ENCODE measurements around the gene MMEL1. TPM values are rescaled to one million over a fixed set of nuclear protein-coding genes. Genes with fewer than 3 reads are reported as not detected.

The MMEL1 gene
- total and polyA plus RNA-seq, 2 donors (not counting 3 experiments of a cell fraction or from before 2014, with no cell fraction given): 1.1 to 1.2 TPM

DNA sequence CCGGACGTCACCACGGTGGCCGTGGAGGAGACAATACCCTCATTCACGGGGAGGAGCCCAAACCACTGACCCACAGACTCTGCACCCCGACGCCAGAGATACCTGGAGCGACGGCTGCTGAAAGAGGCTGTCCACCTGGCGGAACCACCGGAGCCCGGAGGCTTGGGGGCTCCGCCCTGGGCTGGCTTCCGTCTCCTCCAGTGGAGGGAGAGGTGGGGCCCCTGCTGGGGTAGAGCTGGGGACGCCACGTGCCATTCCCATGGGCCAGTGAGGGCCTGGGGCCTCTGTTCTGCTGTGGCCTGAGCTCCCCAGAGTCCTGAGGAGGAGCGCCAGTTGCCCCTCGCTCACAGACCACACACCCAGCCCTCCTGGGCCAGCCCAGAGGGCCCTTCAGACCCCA, 69.6 kb downstream of the MMEL1 start:
- H3K9me1 ChIP-seq (replicated peaks; ENCODE audit: control insufficient read depth, extremely low read depth, insufficient read depth, low read length): no peaks in the 10 kb centered on the region

More for the DNA sequence above, 69.6 kb downstream of the MMEL1 start:
- H3K79me2 ChIP-seq (ENCODE audit: control insufficient read depth, insufficient read depth, low read length): no peaks in the 10 kb centered on the region
- CTCF ChIA-PET: no interaction called here
- POLR2A ChIA-PET: no interaction called here
- dilution Hi-C loops (cut with MboI; ENCODE audit: extremely low pct_ligation_motif_present, low sequenced_read_pairs) (no loop called here), intact Hi-C loops (cut with micrococcal nuclease) (no loop called here)
- no TSS peak for BruUV-seq (replicated peaks)
- no peak overlapping the region for H3K4me3 ChIP-seq (replicated peaks in 1 of 3; ENCODE audit: insufficient read depth in 1 of 3, low read depth in 1 of 3, low read length in 3 of 3)
- H3K27ac ChIP-seq (ENCODE audit: insufficient read depth, low read depth, low read length): no peak overlapping the region
- no peaks in the 10 kb centered on the region for H3K27me3 ChIP-seq (ENCODE audit: control insufficient read depth in 2 of 2, insufficient read depth in 2 of 2, low read length in 2 of 2)
- no peak for TF ChIP-seq MYC (IDR thresholded peaks at IDR 0.05; ENCODE audit: low read depth, low read length)
- TF ChIP-seq CTCF (IDR thresholded peaks at IDR 0.05; ENCODE audit: extremely low read depth in 1 of 2, insufficient read depth in 1 of 2, low read depth in 1 of 2, low read length in 2 of 2): no peak
- TF ChIP-seq JUN (IDR thresholded peaks at IDR 0.05; ENCODE audit: borderline replicate concordance, insufficient read depth, insufficient read length, low read depth): no peak
- TF ChIP-seq EZH2 (IDR thresholded peaks at IDR 0.05; ENCODE audit: borderline replicate concordance, low read depth, low read length, severe bottlenecking): no peak
- TF ChIP-seq, protein P1, sequence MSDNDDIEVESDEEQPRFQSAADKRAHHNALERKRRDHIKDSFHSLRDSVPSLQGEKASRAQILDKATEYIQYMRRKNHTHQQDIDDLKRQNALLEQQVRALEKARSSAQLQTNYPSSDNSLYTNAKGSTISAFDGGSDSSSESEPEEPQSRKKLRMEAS (IDR thresholded peaks at IDR 0.05; ENCODE audit: insufficient read depth, insufficient read length): no peak
- TF ChIP-seq GATA2 (IDR thresholded peaks at IDR 0.05; ENCODE audit: insufficient read depth, insufficient read length, low read depth, low read length): no peak
- TF ChIP-seq POLR2A (IDR thresholded peaks at IDR 0.05; ENCODE audit: low read depth, low read length): no peak
- no peak for TF ChIP-seq FOS (IDR thresholded peaks at IDR 0.05; ENCODE audit: borderline replicate concordance, insufficient read depth, low read length)
- no peak for TF ChIP-seq POLR2AphosphoS5 (IDR thresholded peaks at IDR 0.05; ENCODE audit: insufficient read depth, low read depth, low read length)
- H3K9me3 ChIP-seq (replicated peaks; ENCODE audit: control insufficient read depth, insufficient read depth, low read length): no peaks in the 10 kb centered on the region
- no peak for DNase-seq (ENCODE audit: low read depth, low spot score)
- H2AFZ ChIP-seq (ENCODE audit: low read depth, low read length): no peak overlapping the region
- no peak overlapping the region for H3K9ac ChIP-seq (replicated peaks; ENCODE audit: extremely low read depth, insufficient read depth, low read length)
- peaks cover 0 to 9% of the 10 kb centered on the region in 2 experiments for H3K36me3 ChIP-seq (ENCODE audit: control insufficient read depth in 2 of 2, extremely low read depth in 1 of 2, insufficient read depth in 2 of 2, low read length in 2 of 2)
- no peaks in the 10 kb centered on the region for H3K4me1 ChIP-seq (ENCODE audit: control insufficient read depth, extremely low read depth, insufficient read depth, low read length)
- no peaks in the 10 kb centered on the region for H4K20me1 ChIP-seq (replicated peaks; ENCODE audit: control insufficient read depth, extremely low read depth, insufficient read depth, low read length)
- H3K4me2 ChIP-seq (ENCODE audit: insufficient read depth, low read length): no peak overlapping the region
- no peak for FAIRE-seq

Measured in endothelial cell of umbilical vein (primary cell).